BJ (cell line): ENCODE data around the gene RFX6. TPM values are rescaled to one million over a fixed set of nuclear protein-coding genes. Genes with fewer than 3 reads are reported as not detected.

Experiments used
- CTCF ChIA-PET: fragments of 350-600 bp; formaldehyde crosslinking; extraction: SDS; loops from one replicate; lab custom pipeline; 2021; ENCODE audit warnings: antibody characterized with exemption, inconsistent platforms; lab: Yijun Ruan, JAX
- POLR2A ChIA-PET: fragments of 300-600 bp; sonication (Branson Sonifier 250); formaldehyde crosslinking; extraction: SDS; loops from one replicate; lab custom pipeline; 2021; ENCODE audit warnings: antibody characterized with exemption; lab: Charles Lee
- DNase-seq: peaks from one replicate; pipeline ENCODE4 v3.0.0-alpha.2; 2011; ENCODE audit warnings: low read depth
- H3K27me3 ChIP-seq: 2 replicates; pipeline ENCODE4 v1.6.0; 2011; ENCODE audit warnings: low read length; ENCODE audit not compliant: control insufficient read depth, insufficient read depth
- H3K36me3 ChIP-seq: 2 replicates; pipeline ENCODE4 v1.5.1; 2011; ENCODE audit warnings: low read length; ENCODE audit not compliant: control insufficient read depth, insufficient read depth
- H3K4me3 ChIP-seq: 2 replicates; pipeline ENCODE4 v1.5.1; 2011; ENCODE audit warnings: low read depth, mild to moderate bottlenecking, control low read depth, low read length
- CTCF ChIP-seq: IDR thresholded peaks from 2 replicates; pipeline ENCODE4 v1.5.1; 2011; ENCODE audit warnings: low read depth, mild to moderate bottlenecking, control low read depth, inconsistent platforms, low read length, moderate library complexity; ENCODE audit not compliant: insufficient read depth
- polyA plus RNA-seq: library from polyadenylated mRNA; depleted of rRNA; stranded (reverse); fragments of >200 nt; gene quantifications from 2 replicates; pipeline ENCODE4 v1.2.3, GENCODE V29; 2011; rRNA removed

Gene RFX6
- polyA plus RNA-seq, 1 experiment: not detected

GRCh38 chr6:116974526-116975316 lies 97.7 kb downstream of the RFX6 start:
- no peaks in the 10 kb centered on the region for H3K36me3 ChIP-seq
- no peak overlapping the region for H3K4me3 ChIP-seq
- no peaks in the 10 kb centered on the region for H3K27me3 ChIP-seq
- no peak for TF ChIP-seq CTCF
- CTCF ChIA-PET: interaction anchor here (1.3 kb wide), 1 partner anchor 11 kb away, joined by 4 read pairs; no protein-coding TSS in a partner anchor
- DNase-seq: no peak
- POLR2A ChIA-PET: no interaction called here

GRCh38 chr6:116975600-116975999 lies 98.6 kb downstream of the RFX6 start:
- H3K36me3 ChIP-seq: no peaks in the 10 kb centered on the region
- CTCF ChIA-PET: interaction anchor here (1.3 kb wide), 1 partner anchor 12 kb away, joined by 4 read pairs; no protein-coding TSS in a partner anchor
- H3K4me3 ChIP-seq: no peak overlapping the region
- DNase-seq: no peak
- no peak for TF ChIP-seq CTCF
- H3K27me3 ChIP-seq: no peaks in the 10 kb centered on the region
- POLR2A ChIA-PET: no interaction called here

- ChIA-PET CTCF (no interaction called here), POLR2A (no interaction called here)
- H3K4me3 ChIP-seq: no peak overlapping the region
- no peaks in the 10 kb centered on the region for H3K27me3 ChIP-seq
- TF ChIP-seq CTCF: no peak
- H3K36me3 ChIP-seq: no peaks in the 10 kb centered on the region
- no peak for DNase-seq
Measured at GRCh38 chr6:116979560-116979959, 102.5 kb downstream of the RFX6 start.

Other genes starting within 250 kb of the RFX6 start
- 4.4 and 6.3 TPM in 2 replicates for gene ZUP1, start 208.5 kb upstream of the RFX6 start, polyA plus RNA-seq
- gene KPNA5, start 196.0 kb upstream of the RFX6 start, polyA plus RNA-seq: 1.6 and 4.4 TPM in 2 replicates
- 6.4 and 9.9 TPM in 2 replicates for gene FAM162B, start 111.5 kb upstream of the RFX6 start, polyA plus RNA-seq
- not detected in 2 replicates for gene GPRC6A, start 48.2 kb upstream of the RFX6 start, polyA plus RNA-seq